Stomach (tissue), 9 donors: ENCODE measurements around the gene SYCE3. TPM values are rescaled to one million over a fixed set of nuclear protein-coding genes. Genes with fewer than 3 reads are reported as not detected.
"Not testable (repeated sequence)": the region's sequence is repeated elsewhere in the genome, so short reads cannot be mapped to it uniquely, and the experiment has no call there.

Experiments
- DNase-seq, 2 donors: peaks; one replicate each; pipeline versions ENCODE4 v3.0.0 to v3.0.0-alpha.2; 2013 to 2019
- H3K27ac ChIP-seq, 5 donors: fragments of 200-600 bp in 4 of 5; sonication (generic) in 4 of 5; one replicate each; pipeline ENCODE4 v1.5.1; 2013 to 2019; ENCODE audit warnings: mild to moderate bottlenecking in 1 of 5, moderate library complexity in 1 of 5
- H3K27me3 ChIP-seq, 3 donors: fragments of 200-600 bp; sonication (generic); one replicate each; pipeline ENCODE4 v1.5.1; 2017 to 2019; ENCODE audit warnings: mixed run types in 1 of 3
- H3K36me3 ChIP-seq, 4 donors: fragments of 200-600 bp; sonication (generic); 1 replicate in 3 of 4; 2 replicates in 1 of 4; pipeline ENCODE4 v1.5.1; 2016 to 2019
- H3K4me1 ChIP-seq, 4 donors: fragments of 200-600 bp; sonication (generic); one replicate each; pipeline ENCODE4 v1.5.1; 2016 to 2019
- H3K4me3 ChIP-seq, 4 donors: fragments of 200-600 bp; sonication (generic) in 3 of 4; one replicate each; pipeline ENCODE4 v1.5.1; 2016 to 2019; ENCODE audit warnings: mild to moderate bottlenecking in 1 of 4
- H3K9me3 ChIP-seq, 4 donors: fragments of 200-600 bp; sonication (generic); one replicate each; pipeline ENCODE4 v1.5.1; 2016 to 2019
- CTCF ChIP-seq, 7 experiments: fragments of 450-650 bp in 4 of 7; fragments of 200-600 bp in 3 of 7; sonication (generic) in 3 of 7; IDR thresholded peaks; one replicate each; pipeline ENCODE4 v1.5.1; 2016 to 2019; ENCODE audit warnings: antibody characterized with exemption in 7 of 7, control low read depth in 2 of 7, mild to moderate bottlenecking in 1 of 7
- EP300 ChIP-seq: sonication (generic); formaldehyde crosslinking; IDR thresholded peaks from one replicate; pipeline ENCODE4 v1.6.1; 2017; ENCODE audit warnings: antibody characterized with exemption
- POLR2A ChIP-seq, 4 donors: fragments of 450-650 bp; IDR thresholded peaks; one replicate each; pipeline ENCODE4 v1.6.1; 2016; ENCODE audit warnings: antibody characterized with exemption in 4 of 4, control low read depth in 2 of 4, mild to moderate bottlenecking in 1 of 4, moderate library complexity in 1 of 4
- POLR2AphosphoS5 ChIP-seq, 3 donors: sonication (generic); formaldehyde crosslinking; IDR thresholded peaks; one replicate each; pipeline ENCODE4 v1.6.1; 2016; ENCODE audit warnings: antibody characterized with exemption in 3 of 3
- WGBS, 5 donors: extraction: QIAGEN DNeasy Blood & Tissue Kit in 3 of 5; methylation state at CpG; one replicate each; pipeline versions ENCODE4 v1.1.5 to v1.1.7; 2013 to 2018; 5-methylcytosine and 5-hydroxymethylcytosine counted together
- intact Hi-C: fragments of 100-400 bp; cut with DNase I; formaldehyde crosslinking; loops from one replicate; pipeline ENCODE4 v1.15.1; 2023; ENCODE audit warnings: low total_unique reads
- polyA plus RNA-seq, 3 donors: library from polyadenylated mRNA; stranded (reverse); fragments of 200-250 nt; gene quantifications; one replicate each; pipeline ENCODE4 v1.2.3, GENCODE V29; 2013
- total RNA-seq, 5 donors: library from RNA; depleted of rRNA; stranded (reverse); fragments of >200 nt; gene quantifications; one replicate each; pipeline versions ENCODE4 v1.1.0 to v1.2.3, GENCODE V29; 2014 to 2016
- donor health status: healthy with polysubstance abuse.
- donor health status: Bipolar disorder and iron deficiency.
- donor health status: healthy.

Gene SYCE3
- total and polyA plus RNA-seq, 8 donors: 0.80 to 1.9 TPM; not detected in 6

GRCh38 chr22:50541667-50542026 is 21.1 kb downstream of the SYCE3 start:
- H3K36me3 ChIP-seq, H3K4me3 ChIP-seq, H3K9me3 ChIP-seq, intact Hi-C loops: not testable (repeated sequence)
- peak overlapping the region; percentile 27 to 98 (median 80) for H3K27ac ChIP-seq
- H3K27me3 ChIP-seq: peaks cover 0 to 39% (median 3%) of the 10 kb centered on the region in 3 donors
- H3K4me1 ChIP-seq: peaks cover 17 to 56% (median 33%) of the 10 kb centered on the region in 4 donors
- 56 to 76% (median 68%) methylated on average over 5 of the region's 5 CpGs for WGBS, 5 donors
- DNase-seq: peak in 1 of 2 donors; percentile 55
- TF ChIP-seq POLR2AphosphoS5 (IDR thresholded peaks at IDR 0.05): peak in 2 of 3 donors; percentile 56 to 65

- Histone ChIP-seq H3K27ac (peak overlapping the region in 4 of 5 donors; percentile 27 to 98 (median 86)), H3K4me1 (peaks cover 16 to 55% (median 32%) of the 10 kb centered on the region in 4 donors), H3K36me3 (no peaks in the 10 kb centered on the region), H3K9me3 (no peaks in the 10 kb centered on the region), H3K27me3 (peaks cover 0 to 35% (median 0%) of the 10 kb centered on the region in 3 donors), H3K4me3 (no peak overlapping the region)
- WGBS, 5 donors: 74 to 85% (median 77%) methylated on average over 10 of the region's 10 CpGs
- DNase-seq: no peak
- TF ChIP-seq POLR2AphosphoS5 (IDR thresholded peaks at IDR 0.05) (no peak), EP300 (no peak), POLR2A (IDR thresholded peaks at IDR 0.05) (no peak), CTCF (IDR thresholded peaks at IDR 0.05) (no peak)
- intact Hi-C loops: no loop called here
These were observed 22.3 kb downstream of the SYCE3 start for GRCh38 chr22:50540381-50540780.

- intact Hi-C loops: no loop called here
- no peak for TF ChIP-seq EP300
- no peak for TF ChIP-seq POLR2A (IDR thresholded peaks at IDR 0.05)
- no peak for TF ChIP-seq CTCF (IDR thresholded peaks at IDR 0.05)
- no peak for TF ChIP-seq POLR2AphosphoS5 (IDR thresholded peaks at IDR 0.05)
- Histone ChIP-seq H3K27me3 (peaks cover 0 to 38% (median 0%) of the 10 kb centered on the region in 3 donors), H3K9me3 (no peaks in the 10 kb centered on the region), H3K36me3 (no peaks in the 10 kb centered on the region), H3K4me1 (peaks cover 14 to 54% (median 23%) of the 10 kb centered on the region in 4 donors), H3K4me3 (no peak overlapping the region), H3K27ac (peak overlapping the region in 4 of 5 donors; percentile 80 to 98 (median 90))
- no peak for DNase-seq
- WGBS, 5 donors: 83 to 93% (median 90%) methylated on average over 13 of the region's 13 CpGs
These were observed 25.0 kb downstream of the SYCE3 start for GRCh38 chr22:50537765-50538164.

- Histone ChIP-seq H3K4me3 (no peak overlapping the region), H3K4me1 (peaks cover 29 to 68% (median 35%) of the 10 kb centered on the region in 4 donors), H3K36me3 (no peaks in the 10 kb centered on the region), H3K9me3 (no peaks in the 10 kb centered on the region), H3K27me3 (peaks cover 0 to 52% (median 0%) of the 10 kb centered on the region in 3 donors), H3K27ac (peak overlapping the region in 1 of 5 donors; percentile 98)
- DNase-seq: no peak
- intact Hi-C loops: no loop called here
- no peak for TF ChIP-seq CTCF (IDR thresholded peaks at IDR 0.05)
- WGBS, 5 donors: 54 to 80% (median 73%) methylated on average over 3 of the region's 3 CpGs
These were observed 26.5 kb downstream of the SYCE3 start for GRCh38 chr22:50536226-50536625.

- intact Hi-C loops: no loop called here
- no peak for DNase-seq
- TF ChIP-seq POLR2AphosphoS5 (IDR thresholded peaks at IDR 0.05): no peak
- TF ChIP-seq CTCF (IDR thresholded peaks at IDR 0.05): no peak
- TF ChIP-seq POLR2A (IDR thresholded peaks at IDR 0.05): no peak
- TF ChIP-seq EP300: no peak
- H3K27me3 ChIP-seq: peaks cover 0 to 63% (median 0%) of the 10 kb centered on the region in 3 donors
- no peak overlapping the region for H3K4me3 ChIP-seq
- H3K27ac ChIP-seq: peak overlapping the region in 2 of 5 donors; percentile 95 to 98
- peaks cover 38 to 69% (median 42%) of the 10 kb centered on the region in 4 donors for H3K4me1 ChIP-seq
- 79 to 93% (median 88%) methylated on average over 7 to 8 of the region's 8 CpGs for WGBS, 5 donors
- H3K36me3 ChIP-seq: no peaks in the 10 kb centered on the region
- H3K9me3 ChIP-seq: no peaks in the 10 kb centered on the region
These were observed 27.6 kb downstream of the SYCE3 start for GRCh38 chr22:50535113-50535512.

- peaks cover 40 to 71% (median 45%) of the 10 kb centered on the region in 4 donors for H3K4me1 ChIP-seq
- DNase-seq, H3K36me3 ChIP-seq, H3K9me3 ChIP-seq, H3K4me3 ChIP-seq, intact Hi-C loops: not testable (repeated sequence)
- WGBS, 5 donors: 57 to 65% (median 59%) methylated on average over 21 of the region's 21 CpGs
- peak overlapping the region in 3 of 5 donors; percentile 27 to 98 (median 95) for H3K27ac ChIP-seq
- peaks cover 0 to 73% (median 0%) of the 10 kb centered on the region in 3 donors for H3K27me3 ChIP-seq
These were observed 28.6 kb downstream of the SYCE3 start for GRCh38 chr22:50533856-50534711.
